Measurements from ENCODE around the gene OSBPL6. TPM values are rescaled to one million over a fixed set of nuclear protein-coding genes. Genes with fewer than 3 reads are reported as not detected.

OSBPL6 gene
- total RNA-seq, 6 donors from 2014 or later: 2.0 to 35.4 (median 5.1) TPM

DNA sequence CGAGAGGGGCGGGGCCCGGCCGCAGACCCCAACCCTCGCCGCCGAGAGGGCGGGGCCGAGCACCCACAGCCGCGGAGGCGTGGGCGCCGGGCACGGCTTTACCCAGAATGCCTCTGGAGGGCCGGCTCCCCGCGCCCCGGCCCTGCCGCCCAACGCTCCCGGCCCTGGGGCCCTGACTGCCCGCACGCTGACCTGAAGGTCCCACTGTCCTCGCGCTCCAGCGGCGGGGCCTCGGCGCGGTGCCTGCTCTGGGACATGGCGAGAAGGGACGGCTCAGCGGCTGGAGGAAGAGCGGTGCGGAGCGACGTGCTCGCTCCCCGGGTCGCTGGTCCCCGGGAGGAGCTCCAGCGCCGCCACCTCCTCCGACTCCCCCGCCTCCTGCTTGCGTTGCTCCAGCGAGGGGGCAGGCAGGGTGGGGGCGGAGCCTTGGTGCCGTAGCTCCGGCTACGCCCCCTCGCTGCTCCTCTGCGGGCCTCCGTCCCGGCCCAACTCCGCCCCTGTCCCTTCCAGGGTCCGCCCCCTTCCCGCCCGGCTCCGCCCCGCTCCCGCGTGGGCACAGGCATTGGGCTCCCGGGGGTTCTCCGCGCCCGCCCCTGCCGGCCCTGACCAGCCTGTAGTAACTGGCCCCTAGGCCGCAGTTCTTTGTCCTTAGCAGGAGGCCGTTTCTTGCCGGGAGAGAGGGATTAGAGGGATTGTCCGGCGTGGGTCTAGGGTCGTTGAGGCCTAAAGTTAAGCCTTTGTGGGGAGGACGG is 256.6 kb downstream of the OSBPL6 start, which contains the start of the genes PJVK and PRKRA:
PJVK (plus strand) TSS at position 605 of the 752 bp plus-strand sequence. CDS start 2,032 bp downstream, outside the sequence.
PRKRA (minus strand) TSS at position 402 of the 752 bp plus-strand sequence; CDS start at position 257, 145 bp downstream.
- ATAC-seq (ENCODE audit: low FRiP score in 2 of 2) (peak; percentile 99 to 100), DNase-seq (peak; percentile 99 to 100)
- peaks cover 20 to 26% (median 21%) of the 10 kb centered on the region in 4 donors for H3K4me1 ChIP-seq
- WGBS, 2 donors: 0% methylated on average over 7 to 10 of the region's 76 CpGs
- H3K27ac ChIP-seq: peak within 1 kb of the TSS; percentile 95 to 97 (median 96)
- no peaks in the 10 kb centered on the region for H3K27me3 ChIP-seq
- TF ChIP-seq, protein P1, sequence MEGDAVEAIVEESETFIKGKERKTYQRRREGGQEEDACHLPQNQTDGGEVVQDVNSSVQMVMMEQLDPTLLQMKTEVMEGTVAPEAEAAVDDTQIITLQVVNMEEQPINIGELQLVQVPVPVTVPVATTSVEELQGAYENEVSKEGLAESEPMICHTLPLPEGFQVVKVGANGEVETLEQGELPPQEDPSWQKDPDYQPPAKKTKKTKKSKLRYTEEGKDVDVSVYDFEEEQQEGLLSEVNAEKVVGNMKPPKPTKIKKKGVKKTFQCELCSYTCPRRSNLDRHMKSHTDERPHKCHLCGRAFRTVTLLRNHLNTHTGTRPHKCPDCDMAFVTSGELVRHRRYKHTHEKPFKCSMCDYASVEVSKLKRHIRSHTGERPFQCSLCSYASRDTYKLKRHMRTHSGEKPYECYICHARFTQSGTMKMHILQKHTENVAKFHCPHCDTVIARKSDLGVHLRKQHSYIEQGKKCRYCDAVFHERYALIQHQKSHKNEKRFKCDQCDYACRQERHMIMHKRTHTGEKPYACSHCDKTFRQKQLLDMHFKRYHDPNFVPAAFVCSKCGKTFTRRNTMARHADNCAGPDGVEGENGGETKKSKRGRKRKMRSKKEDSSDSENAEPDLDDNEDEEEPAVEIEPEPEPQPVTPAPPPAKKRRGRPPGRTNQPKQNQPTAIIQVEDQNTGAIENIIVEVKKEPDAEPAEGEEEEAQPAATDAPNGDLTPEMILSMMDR (IDR thresholded peaks at IDR 0.05): peak in 4 of 6 experiments; percentile 8 to 30 (median 21)
- TF ChIP-seq POLR2A (IDR thresholded peaks at IDR 0.05): peak in 3 of 4 donors; percentile 90 to 97 (median 91)
- TF ChIP-seq EP300 (IDR thresholded peaks at IDR 0.05): no peak
- TF ChIP-seq POLR2AphosphoS5 (IDR thresholded peaks at IDR 0.05): peak; percentile 84 to 94
- peaks cover 4 to 17% (median 10%) of the 10 kb centered on the region in 4 donors for H3K36me3 ChIP-seq
- H3K4me3 ChIP-seq: peak within 1 kb of the TSS; percentile 36 to 88 (median 75)
- no peaks in the 10 kb centered on the region for H3K9me3 ChIP-seq

DNA sequence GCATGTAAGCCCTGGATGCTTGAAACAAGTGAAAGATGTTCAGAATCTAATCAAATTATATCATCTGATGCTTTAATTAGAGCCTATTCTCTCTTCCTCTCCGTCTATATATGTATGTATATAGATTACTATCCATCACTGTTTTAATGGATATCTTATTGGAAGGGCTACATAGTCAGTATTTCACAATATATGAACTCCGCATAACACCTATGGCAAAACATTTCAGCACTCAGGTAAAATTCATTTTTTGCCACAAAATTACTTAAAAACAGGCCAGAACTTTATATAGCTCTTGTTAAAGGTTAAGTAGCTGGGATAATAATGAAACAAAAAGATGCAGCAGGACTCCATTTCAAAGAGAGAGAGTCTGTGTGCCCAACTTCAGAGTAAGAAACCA is 258.0 kb downstream of the OSBPL6 start:
- DNase-seq (no peak), ATAC-seq (ENCODE audit: low FRiP score in 2 of 2) (no peak)
- H3K4me1 ChIP-seq: peaks cover 20 to 26% (median 21%) of the 10 kb centered on the region in 4 donors
- H3K27me3 ChIP-seq: no peaks in the 10 kb centered on the region
- H3K4me3 ChIP-seq: peak overlapping the region in 1 of 4 donors; percentile 80
- TF ChIP-seq, protein P1 (IDR thresholded peaks at IDR 0.05): no peak
- TF ChIP-seq EP300 (IDR thresholded peaks at IDR 0.05): no peak
- TF ChIP-seq POLR2A (IDR thresholded peaks at IDR 0.05): no peak
- TF ChIP-seq POLR2AphosphoS5 (IDR thresholded peaks at IDR 0.05): no peak
- H3K27ac ChIP-seq: peak overlapping the region in 2 of 4 donors; percentile 96 to 97
- no peaks in the 10 kb centered on the region for H3K9me3 ChIP-seq
- peaks cover 0 to 8% (median 4%) of the 10 kb centered on the region in 4 donors for H3K36me3 ChIP-seq
- 92 to 100% methylated on average over 2 of the region's 2 CpGs for WGBS, 2 donors

Other genes starting within 250 kb of the OSBPL6 start
- gene PDE11A, start 121.7 kb upstream of the OSBPL6 start, total RNA-seq: under 1 TPM in 3 of 6 donors, not detected in 3; 0.03 to 0.57 (median 0.33) TPM
- gene RBM45, start 82.1 kb upstream of the OSBPL6 start, total RNA-seq: 10 to 100 TPM in 4 of 6 donors, 1 to 10 TPM in 2; 7.5 to 38.8 (median 12.4) TPM